NB4 (cell line): Measurements from ENCODE around the gene EMC7.

Experiments used
- MYC ChIP-seq: IDR thresholded peaks from 2 replicates; pipeline ENCODE4 v1.6.1; 2011; ENCODE audit warnings: low read depth, low read length
- POLR2A ChIP-seq: IDR thresholded peaks from 2 replicates; pipeline ENCODE4 v1.6.1; 2011; ENCODE audit warnings: mild to moderate bottlenecking; ENCODE audit not compliant: insufficient read length; ENCODE audit errors: extremely low read depth
- TF ChIP-seq, protein P1 (sequence below): IDR thresholded peaks from one replicate; pipeline ENCODE4 v1.5.1; 2012; ENCODE audit warnings: low read depth, low read length
- TF ChIP-seq, protein P2 (sequence below): IDR thresholded peaks from 2 replicates; pipeline ENCODE4 v1.6.1; 2011; ENCODE audit warnings: low read depth, low read length

DNA sequence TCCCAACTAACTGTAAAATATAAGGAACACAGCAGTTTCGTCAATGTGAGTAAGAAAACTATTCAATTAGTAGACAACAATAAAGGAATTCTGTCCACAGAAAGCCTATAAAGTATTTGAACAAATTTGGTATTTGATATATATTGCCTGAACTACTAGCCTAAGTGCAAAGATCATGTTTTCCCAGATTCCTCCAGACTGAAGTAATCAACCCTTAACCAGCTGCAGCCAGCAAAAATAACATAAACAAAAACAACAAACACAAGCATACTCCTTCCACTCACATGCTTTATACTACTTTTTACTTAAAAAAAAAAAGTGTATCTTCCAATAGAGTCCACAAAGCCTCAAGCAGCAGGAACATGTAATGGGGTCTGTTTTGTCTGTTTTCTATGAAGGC is 24.3 kb upstream of the EMC7 start:
- TF ChIP-seq, protein P1, sequence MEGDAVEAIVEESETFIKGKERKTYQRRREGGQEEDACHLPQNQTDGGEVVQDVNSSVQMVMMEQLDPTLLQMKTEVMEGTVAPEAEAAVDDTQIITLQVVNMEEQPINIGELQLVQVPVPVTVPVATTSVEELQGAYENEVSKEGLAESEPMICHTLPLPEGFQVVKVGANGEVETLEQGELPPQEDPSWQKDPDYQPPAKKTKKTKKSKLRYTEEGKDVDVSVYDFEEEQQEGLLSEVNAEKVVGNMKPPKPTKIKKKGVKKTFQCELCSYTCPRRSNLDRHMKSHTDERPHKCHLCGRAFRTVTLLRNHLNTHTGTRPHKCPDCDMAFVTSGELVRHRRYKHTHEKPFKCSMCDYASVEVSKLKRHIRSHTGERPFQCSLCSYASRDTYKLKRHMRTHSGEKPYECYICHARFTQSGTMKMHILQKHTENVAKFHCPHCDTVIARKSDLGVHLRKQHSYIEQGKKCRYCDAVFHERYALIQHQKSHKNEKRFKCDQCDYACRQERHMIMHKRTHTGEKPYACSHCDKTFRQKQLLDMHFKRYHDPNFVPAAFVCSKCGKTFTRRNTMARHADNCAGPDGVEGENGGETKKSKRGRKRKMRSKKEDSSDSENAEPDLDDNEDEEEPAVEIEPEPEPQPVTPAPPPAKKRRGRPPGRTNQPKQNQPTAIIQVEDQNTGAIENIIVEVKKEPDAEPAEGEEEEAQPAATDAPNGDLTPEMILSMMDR = no peak
- TF ChIP-seq POLR2A (no peak), MYC (no peak)
- TF ChIP-seq, protein P2, sequence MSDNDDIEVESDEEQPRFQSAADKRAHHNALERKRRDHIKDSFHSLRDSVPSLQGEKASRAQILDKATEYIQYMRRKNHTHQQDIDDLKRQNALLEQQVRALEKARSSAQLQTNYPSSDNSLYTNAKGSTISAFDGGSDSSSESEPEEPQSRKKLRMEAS = no peak
